Ovary (tissue), 9 donors: Measurements from ENCODE around the gene INTS15. TPM values are rescaled to one million over a fixed set of nuclear protein-coding genes. Genes with fewer than 3 reads are reported as not detected.

Experiments
- DNase-seq, 5 donors: peaks; one replicate each; pipeline ENCODE4 v3.0.0-alpha.2; 2019 to 2020
- H3K27ac ChIP-seq, 2 donors: fragments of 200-600 bp; one replicate each; pipeline versions ENCODE4 v1.5.1 to v1.8.0; 2019 to 2022
- H3K27me3 ChIP-seq: fragments of 200-600 bp; one replicate; pipeline ENCODE4 v1.8.0; 2022
- H3K36me3 ChIP-seq: fragments of 200-600 bp; sonication (generic); one replicate; pipeline ENCODE4 v1.5.1; 2019
- H3K4me1 ChIP-seq: one replicate; pipeline ENCODE4 v1.8.1; 2013; ENCODE audit warnings: mild to moderate bottlenecking, moderate library complexity; ENCODE audit not compliant: insufficient read depth
- H3K4me3 ChIP-seq: fragments of 200-600 bp; sonication (generic); one replicate; pipeline ENCODE4 v1.5.1; 2017
- H3K9me3 ChIP-seq, 2 donors: fragments of 200-600 bp in 1 of 2; sonication (generic) in 1 of 2; one replicate each; pipeline versions ENCODE4 v1.5.1 to v1.8.1; 2013 to 2019; ENCODE audit warnings: mild to moderate bottlenecking in 1 of 2, moderate library complexity in 1 of 2
- EP300 ChIP-seq: sonication (generic); formaldehyde crosslinking; IDR thresholded peaks from one replicate; pipeline ENCODE4 v1.6.1; 2017; ENCODE audit warnings: antibody characterized with exemption
- POLR2A ChIP-seq: fragments of 450-650 bp; IDR thresholded peaks from one replicate; pipeline ENCODE4 v1.6.1; 2017; ENCODE audit warnings: antibody characterized with exemption, mild to moderate bottlenecking, moderate library complexity
- whole genome bisulfite sequencing, 3 donors: extraction: QIAGEN DNeasy Blood & Tissue Kit in 1 of 3; methylation state at CpG; one replicate each; pipeline versions ENCODE4 v1.1.5 to v1.1.7; 2013 to 2017; 5-methylcytosine and 5-hydroxymethylcytosine counted together
- intact Hi-C, 4 donors: fragments of 100-400 bp; cut with DNase I; formaldehyde crosslinking; loops; one replicate each; pipeline versions ENCODE4 v1.11.0 to v1.15.1; 2022 to 2023
- polyA plus RNA-seq, 2 donors: library from polyadenylated mRNA; stranded (reverse); fragments of 200-250 nt in 1 of 2; fragments of 350-450 nt in 1 of 2; fragmentation: Illumina TruSeq in 1 of 2; extraction: RNeasy Lipid Tissue Mini Kit (QIAGEN cat#74804) in 1 of 2; gene quantifications; one replicate each; pipeline ENCODE4 v1.2.3, GENCODE V29; 2013 to 2014
- total RNA-seq, 7 donors: library from RNA; depleted of rRNA in 2 of 7; stranded (reverse); fragments of >200 nt in 2 of 7; fragmentation: NEBNext Ultra II Directional in 3 of 7; extraction: Animal tissue kit (Norgen Biotek cat#: 25700) in 3 of 7; gene quantifications; one replicate each; pipeline versions ENCODE4 v1.1.0 to v1.2.4, GENCODE V29; 2016 to 2023
- TF ChIP-seq, protein P1 (sequence below), 3 donors: fragments of 450-650 bp in 2 of 3; fragments of 200-600 bp in 1 of 3; IDR thresholded peaks; one replicate each; pipeline versions ENCODE4 v1.5.1 to v1.8.0; 2016 to 2022; ENCODE audit warnings: antibody characterized with exemption in 3 of 3, mild to moderate bottlenecking in 1 of 3
- donor health status: DM: no; HTN: no; CAD: no; lungs with moderate emphysema.
- donor health status: DM: no; HTN: no; CAD: no.
- donor health status: Bipolar disorder and iron deficiency.
- donor health status: DM: yes; HTN: yes; CAD: no.
- donor health status: DM: no; HTN: no; CAD: no.
- donor health status: DM: yes; HTN: yes; CAD: no.

INTS15 gene
- total and polyA plus RNA-seq, 9 donors = 20.3 to 35.0 (median 30.2) TPM

DNA sequence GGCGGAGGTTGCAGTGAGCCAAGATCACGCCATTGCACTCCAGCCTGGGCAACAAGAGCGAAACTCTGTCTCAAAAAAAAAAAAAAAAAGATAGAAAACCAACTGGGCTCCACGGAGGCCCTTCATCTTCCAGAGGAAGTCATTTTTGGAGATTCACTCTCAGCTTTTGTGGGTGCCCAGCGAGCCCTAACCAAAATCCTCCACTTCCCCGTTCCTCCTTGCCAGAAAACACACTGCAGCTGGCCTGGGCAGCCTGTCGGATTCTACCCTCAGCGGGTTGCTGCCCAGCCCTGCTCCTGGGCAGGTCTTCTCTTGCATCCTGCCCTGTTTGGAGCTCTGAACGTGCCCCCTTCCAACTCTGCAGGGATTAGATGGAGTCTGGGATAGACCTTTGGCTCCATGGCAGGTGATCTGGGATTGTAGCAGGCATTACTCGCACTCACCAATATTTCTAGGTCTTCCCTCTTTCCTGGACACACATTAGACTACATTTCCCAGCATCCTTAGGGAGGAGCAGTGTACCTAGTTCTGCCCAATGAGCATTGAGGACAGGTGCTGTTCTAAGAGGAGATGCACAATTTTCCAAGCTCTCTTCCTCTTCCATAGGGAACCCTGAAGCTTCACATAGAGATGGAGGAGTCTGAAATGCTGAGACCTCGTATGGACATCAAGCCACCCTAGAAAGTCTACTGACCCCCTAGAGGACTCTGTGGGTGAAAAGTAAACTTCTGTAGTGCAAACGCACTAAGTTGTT lies 43.1 kb upstream of the INTS15 start:
- no peak for TF ChIP-seq EP300
- TF ChIP-seq POLR2A = no peak
- Histone ChIP-seq H3K4me3 (no peak overlapping the region), H3K9me3 (no peaks in the 10 kb centered on the region), H3K27me3 (no peaks in the 10 kb centered on the region), H3K4me1 (no peaks in the 10 kb centered on the region), H3K36me3 (no peaks in the 10 kb centered on the region), H3K27ac (no peak overlapping the region)
- 70 to 85% (median 82%) methylated on average over 12 of the region's 12 CpGs for WGBS, 3 donors
- DNase-seq = no peak
- intact Hi-C loops = no loop called here

DNA sequence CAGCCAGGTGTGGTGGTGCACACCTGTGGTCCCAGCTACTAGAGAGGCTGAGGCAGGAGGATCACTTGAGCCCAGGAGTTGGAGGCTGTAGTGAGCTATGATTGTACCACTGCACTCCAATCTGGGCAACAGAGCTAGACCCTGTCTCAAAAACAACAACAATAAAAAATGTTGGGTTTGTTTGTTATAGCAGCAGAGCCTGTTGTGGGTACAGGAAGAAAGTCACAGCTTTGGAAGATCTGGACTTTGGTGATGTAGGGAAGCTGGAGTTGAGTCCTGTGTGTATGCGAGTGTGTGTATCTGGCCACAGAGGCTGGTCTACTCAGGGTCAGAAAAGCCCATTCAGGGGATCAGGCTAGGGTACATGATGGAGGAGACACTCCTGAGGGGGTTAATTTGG lies 42.4 kb upstream of the INTS15 start:
- Histone ChIP-seq H3K27me3 (no peaks in the 10 kb centered on the region), H3K27ac (no peak overlapping the region), H3K4me1 (no peaks in the 10 kb centered on the region), H3K9me3 (no peaks in the 10 kb centered on the region), H3K36me3 (no peaks in the 10 kb centered on the region), H3K4me3 (no peak overlapping the region)
- no peak for DNase-seq
- TF ChIP-seq POLR2A (no peak), EP300 (no peak)
- TF ChIP-seq, protein P1, sequence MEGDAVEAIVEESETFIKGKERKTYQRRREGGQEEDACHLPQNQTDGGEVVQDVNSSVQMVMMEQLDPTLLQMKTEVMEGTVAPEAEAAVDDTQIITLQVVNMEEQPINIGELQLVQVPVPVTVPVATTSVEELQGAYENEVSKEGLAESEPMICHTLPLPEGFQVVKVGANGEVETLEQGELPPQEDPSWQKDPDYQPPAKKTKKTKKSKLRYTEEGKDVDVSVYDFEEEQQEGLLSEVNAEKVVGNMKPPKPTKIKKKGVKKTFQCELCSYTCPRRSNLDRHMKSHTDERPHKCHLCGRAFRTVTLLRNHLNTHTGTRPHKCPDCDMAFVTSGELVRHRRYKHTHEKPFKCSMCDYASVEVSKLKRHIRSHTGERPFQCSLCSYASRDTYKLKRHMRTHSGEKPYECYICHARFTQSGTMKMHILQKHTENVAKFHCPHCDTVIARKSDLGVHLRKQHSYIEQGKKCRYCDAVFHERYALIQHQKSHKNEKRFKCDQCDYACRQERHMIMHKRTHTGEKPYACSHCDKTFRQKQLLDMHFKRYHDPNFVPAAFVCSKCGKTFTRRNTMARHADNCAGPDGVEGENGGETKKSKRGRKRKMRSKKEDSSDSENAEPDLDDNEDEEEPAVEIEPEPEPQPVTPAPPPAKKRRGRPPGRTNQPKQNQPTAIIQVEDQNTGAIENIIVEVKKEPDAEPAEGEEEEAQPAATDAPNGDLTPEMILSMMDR (IDR thresholded peaks at IDR 0.05) = no peak
- intact Hi-C loops = no loop called here
- WGBS, 3 donors = 88 to 98% (median 93%) methylated on average over 1 of the region's 1 CpG

DNA sequence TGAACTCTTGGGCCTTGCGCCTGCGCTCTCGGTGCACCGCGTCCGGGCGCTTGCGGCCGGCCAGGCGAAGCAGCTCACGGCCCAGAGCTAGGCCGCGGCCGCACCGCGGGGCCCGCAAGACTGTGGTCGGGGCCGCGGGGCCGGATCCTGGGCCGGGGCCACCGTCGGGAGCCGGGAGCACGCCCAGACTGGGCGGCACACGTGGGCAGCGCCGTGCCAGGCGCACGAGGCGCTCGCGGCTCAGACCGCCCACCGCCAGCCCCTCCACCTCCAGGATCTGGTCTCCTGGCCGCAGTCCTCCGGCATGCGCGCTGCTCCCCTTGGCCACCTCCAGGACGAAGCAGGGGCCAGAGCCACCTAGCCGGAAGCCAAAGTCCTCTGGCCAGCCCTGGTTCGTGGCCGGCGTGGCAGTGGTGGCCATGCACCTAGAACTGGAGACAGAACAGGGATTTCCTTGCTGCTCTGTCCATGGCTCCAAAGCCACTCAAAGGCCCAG lies 38.8 kb upstream of the INTS15 start, which contains the start of gene GRID2IP:
Gene GRID2IP, minus strand, starts transcription at position 446 of the 496 bp plus-strand sequence. Its CDS starts 25 bp downstream, at position 421.
- Histone ChIP-seq H3K9me3 (no peaks in the 10 kb centered on the region), H3K4me3 (no peak within 1 kb of the TSS), H3K4me1 (no peaks in the 10 kb centered on the region), H3K27me3 (no peaks in the 10 kb centered on the region), H3K36me3 (no peaks in the 10 kb centered on the region), H3K27ac (no peak within 1 kb of the TSS)
- intact Hi-C loops = no loop called here
- TF ChIP-seq, protein P1 (IDR thresholded peaks at IDR 0.05) = no peak
- DNase-seq = no peak
- WGBS, 3 donors = 47 to 79% (median 73%) methylated on average over 35 to 46 of the region's 46 CpGs

DNA sequence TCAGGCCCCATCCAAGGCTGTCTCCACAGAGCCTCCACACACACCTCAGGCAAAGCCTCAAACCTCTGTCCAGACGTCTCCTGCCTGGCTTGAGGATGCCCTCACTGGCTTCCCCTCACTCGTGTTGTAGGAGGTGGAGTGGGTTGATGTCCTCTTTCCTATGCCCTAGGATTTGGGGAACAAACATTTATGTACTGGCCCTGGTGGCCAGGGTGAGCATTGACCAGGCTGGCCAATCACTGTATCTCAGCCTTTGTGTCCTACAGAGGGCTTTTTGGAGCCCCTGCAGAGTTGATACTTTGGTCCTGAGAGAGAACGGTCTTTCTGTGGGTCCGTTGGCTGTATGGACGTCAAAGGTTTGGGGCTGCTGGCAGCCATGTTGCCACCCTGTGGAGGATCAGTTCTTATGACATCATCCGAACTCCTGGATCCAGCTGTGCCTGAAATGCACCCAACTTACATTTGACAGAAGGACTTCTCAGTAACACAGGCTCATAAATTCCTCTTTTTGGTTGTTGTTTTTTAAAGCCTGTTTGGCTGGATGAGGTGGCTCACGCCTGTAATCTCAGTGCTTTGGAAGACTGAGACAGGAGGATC lies 36.3 kb upstream of the INTS15 start:
- no peak for TF ChIP-seq POLR2A
- TF ChIP-seq, protein P1 (IDR thresholded peaks at IDR 0.05) = no peak
- TF ChIP-seq EP300 = no peak
- Histone ChIP-seq H3K36me3 (no peaks in the 10 kb centered on the region), H3K9me3 (no peaks in the 10 kb centered on the region), H3K27ac (no peak overlapping the region), H3K27me3 (no peaks in the 10 kb centered on the region), H3K4me1 (no peaks in the 10 kb centered on the region), H3K4me3 (no peak overlapping the region)
- intact Hi-C loops = no loop called here
- 62 to 69% (median 63%) methylated on average over 7 of the region's 7 CpGs for WGBS, 3 donors
- no peak for DNase-seq

DNA sequence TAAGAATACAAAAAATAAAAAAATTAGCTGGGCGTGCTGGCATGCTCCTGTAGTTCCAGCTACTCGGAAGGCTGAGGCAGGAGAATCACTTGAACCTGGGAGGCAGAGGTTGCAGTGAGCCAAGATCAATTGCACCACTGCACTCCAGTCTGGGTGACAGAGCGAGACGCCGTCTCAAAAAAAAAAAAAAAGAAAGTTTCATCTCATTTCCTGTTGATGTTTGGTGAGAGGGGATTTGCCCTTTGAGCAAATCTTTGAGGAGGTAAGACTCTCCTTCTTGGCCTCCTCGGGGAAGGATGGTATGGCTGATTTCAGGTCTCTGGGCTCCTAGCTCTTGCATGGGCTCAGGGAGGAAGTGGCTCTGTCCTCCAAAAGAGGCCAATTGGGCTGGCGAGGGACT lies 35.0 kb upstream of the INTS15 start:
- Histone ChIP-seq H3K36me3 (no peaks in the 10 kb centered on the region), H3K27me3 (no peaks in the 10 kb centered on the region), H3K9me3 (no peaks in the 10 kb centered on the region), H3K4me3 (no peak overlapping the region), H3K27ac (no peak overlapping the region), H3K4me1 (no peaks in the 10 kb centered on the region)
- intact Hi-C loops = no loop called here
- TF ChIP-seq, protein P1 (IDR thresholded peaks at IDR 0.05) = no peak
- TF ChIP-seq EP300 (no peak), POLR2A (no peak)
- 72 to 85% (median 84%) methylated on average over 7 of the region's 7 CpGs for WGBS, 3 donors
- no peak for DNase-seq
